ELR (cell line): ENCODE measurements around the gene BRAF.
"Not testable (repeated sequence)": the region's sequence is repeated elsewhere in the genome, so short reads cannot be mapped to it uniquely, and the experiment has no call there.

Experiments used
- DNase-seq: peaks from one replicate; pipeline ENCODE4 v3.0.0-alpha.2; 2015; ENCODE audit warnings: low read depth

The BRAF gene

DNA sequence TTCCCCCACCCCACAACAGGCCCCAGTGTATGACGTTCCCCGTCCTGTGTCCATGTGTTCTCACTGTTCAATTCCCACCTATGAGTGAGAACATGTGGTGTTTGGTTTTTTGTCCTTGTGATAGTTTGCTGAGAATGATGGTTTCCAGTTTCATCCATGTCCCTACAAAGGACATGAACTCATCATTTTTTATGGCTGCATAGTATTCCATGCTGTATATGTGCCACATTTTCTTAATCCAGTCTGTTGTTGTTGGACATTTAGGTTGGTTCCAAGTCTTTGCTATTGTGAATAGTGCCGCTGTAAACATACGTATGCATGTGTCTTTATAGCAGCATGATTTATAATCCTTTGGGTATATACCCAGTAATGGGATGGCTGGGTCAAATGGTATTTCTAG lies 216.0 kb downstream of the BRAF start:
- DNase-seq = not testable (repeated sequence)

DNA sequence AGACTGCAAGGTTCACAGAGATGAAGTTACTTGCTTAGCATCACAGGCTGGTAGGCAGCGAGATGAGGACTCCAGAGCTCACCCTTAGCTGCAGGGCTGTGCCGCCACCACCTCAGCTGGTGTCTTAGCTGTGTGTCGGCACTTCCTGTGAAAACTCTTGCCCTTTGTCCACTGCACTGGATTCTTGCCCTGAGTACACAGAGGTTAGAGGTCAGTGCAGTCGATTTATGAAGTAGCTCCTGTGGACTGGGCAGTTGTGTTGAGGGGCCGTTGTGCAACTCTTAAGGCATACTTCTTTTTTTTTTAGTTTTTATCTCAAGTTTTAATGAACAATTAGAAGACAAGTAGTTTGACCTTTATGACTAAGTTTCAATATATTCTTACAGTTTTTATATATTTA lies 217.6 kb downstream of the BRAF start:
- no peak for DNase-seq

DNA sequence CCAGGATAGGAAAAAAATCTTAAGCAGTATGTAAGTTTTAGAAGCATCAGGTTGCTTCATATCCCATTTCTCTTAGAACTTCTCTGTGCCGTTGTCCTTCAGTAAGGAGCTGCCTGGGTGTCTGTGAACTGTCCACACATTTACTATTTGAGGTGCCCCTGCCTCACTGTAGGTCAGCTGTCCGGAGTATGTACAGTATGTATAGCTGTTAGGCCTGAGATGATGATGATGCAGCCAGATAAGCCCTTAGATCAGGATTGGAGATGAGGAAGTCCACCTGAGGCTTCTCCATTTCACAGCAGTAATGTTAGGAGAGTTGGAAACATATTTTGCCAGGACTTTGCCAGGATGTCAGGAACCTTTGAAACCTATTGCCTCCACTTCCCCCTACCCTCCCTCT lies 220.5 kb downstream of the BRAF start:
- DNase-seq = no peak

DNA sequence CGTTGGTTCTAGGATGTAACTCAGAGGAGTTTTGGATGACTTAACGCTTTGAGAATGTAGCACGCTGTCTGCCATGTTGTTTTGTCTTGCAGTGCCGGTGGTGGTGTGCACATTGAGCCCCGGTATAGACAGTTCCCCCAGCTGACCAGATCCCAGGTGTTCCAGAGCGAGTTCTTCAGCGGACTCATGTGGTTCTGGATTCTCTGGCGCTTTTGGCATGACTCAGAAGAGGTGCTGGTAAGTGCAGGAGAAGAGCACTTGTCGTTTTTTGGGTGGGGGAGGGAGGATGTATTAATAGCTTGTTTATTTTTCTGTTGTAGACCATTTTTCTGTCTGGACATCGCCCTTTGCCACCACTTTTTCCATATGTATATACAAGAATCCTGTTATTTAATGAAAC lies 222.0 kb downstream of the BRAF start:
- DNase-seq = no peak

DNA sequence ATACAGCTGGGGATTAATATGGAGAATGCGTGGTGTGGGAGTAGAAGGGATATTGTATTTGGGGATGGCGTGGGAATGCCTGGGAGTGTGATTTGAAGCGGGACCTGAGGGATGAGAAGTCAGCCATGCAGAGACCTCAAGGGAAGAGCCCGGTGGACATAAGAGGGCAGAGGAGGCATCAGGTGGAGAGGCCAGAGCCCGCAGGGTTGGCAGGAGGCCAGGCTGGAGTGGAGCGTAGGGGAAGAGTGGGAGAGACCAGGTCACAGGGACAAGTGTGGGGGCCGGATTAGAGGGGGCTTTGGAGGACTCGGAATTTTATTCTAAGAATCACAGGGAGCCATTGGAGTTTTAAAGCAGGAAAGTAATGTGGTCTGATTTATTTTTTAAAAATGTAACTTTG lies 226.3 kb downstream of the BRAF start:
- no peak for DNase-seq

DNA sequence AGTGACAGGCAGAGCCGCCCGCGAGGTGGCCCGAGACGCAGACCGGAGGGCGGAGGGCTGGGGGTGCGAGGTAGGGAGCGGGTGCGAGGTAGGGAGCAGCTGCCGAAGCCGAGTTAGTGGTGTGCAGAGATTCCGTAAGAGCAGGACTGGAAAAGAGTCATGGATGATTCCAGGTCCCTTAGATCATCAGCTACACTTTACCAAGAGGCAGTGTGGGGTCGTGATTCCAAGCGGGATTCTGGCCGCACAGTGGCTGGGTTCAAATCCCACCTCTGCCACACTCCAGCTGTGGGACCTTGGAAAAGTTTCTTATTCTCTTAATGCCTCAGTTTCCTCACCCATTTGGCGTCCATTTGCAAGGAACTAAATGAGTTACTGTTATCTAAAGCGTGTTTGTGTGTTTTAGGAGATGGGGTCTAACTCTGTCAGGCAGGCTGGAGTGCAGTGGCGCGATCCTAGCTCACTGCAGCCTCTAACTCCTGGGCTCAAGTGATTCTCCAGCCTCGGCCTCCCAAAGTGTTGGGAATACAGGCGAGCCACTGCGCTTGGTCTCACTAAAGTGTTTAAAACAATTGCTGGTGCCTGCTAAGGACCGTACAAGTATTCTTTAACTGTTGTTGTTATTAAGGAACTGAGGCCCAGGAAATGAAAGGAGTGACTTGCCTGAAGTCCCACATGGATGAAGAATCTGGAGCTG lies 227.1 kb downstream of the BRAF start:
- peak; percentile 70 for DNase-seq

DNA sequence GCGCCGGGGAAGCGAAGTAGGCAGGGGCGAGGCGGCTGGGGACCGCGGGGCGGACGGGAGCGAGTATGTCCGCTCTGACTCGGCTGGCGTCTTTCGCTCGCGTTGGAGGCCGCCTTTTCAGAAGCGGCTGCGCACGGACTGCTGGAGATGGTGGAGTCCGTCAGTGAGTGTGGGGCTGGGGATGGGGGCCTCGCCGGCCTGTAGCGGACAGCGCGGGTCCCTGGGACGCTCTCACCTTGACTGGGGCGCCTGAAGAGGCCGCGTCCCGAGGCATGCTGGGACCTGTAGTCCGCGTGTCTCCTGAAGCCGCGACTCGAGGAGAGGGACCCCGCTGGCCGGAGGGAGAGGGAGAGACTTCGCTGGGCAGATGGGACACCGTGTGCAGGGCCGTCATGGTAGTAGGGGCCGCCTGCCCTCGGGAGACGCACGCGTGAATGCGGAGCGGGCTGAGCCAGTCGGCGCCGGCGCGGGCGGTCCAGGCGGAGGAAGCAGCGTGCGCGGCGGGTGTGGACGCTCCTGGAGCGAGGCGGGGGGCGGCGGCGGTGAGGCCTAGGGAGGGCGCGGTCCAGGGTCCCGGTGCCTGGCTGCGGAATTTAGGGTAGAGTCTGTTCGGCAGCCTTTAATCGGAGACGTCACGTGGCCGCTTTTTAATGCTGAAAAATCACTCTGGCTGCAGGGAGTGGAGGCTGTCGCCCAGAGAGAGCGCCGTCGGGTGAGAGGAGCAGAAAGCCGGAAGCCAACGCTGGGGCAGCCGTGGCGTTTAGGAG lies 227.9 kb downstream of the BRAF start, which contains the start of gene NDUFB2:
TSS of gene NDUFB2 (plus strand) at position 29 of the 767 bp plus-strand sequence. CDS start at position 66, 37 bp downstream.
- peak; percentile 78 for DNase-seq

DNA sequence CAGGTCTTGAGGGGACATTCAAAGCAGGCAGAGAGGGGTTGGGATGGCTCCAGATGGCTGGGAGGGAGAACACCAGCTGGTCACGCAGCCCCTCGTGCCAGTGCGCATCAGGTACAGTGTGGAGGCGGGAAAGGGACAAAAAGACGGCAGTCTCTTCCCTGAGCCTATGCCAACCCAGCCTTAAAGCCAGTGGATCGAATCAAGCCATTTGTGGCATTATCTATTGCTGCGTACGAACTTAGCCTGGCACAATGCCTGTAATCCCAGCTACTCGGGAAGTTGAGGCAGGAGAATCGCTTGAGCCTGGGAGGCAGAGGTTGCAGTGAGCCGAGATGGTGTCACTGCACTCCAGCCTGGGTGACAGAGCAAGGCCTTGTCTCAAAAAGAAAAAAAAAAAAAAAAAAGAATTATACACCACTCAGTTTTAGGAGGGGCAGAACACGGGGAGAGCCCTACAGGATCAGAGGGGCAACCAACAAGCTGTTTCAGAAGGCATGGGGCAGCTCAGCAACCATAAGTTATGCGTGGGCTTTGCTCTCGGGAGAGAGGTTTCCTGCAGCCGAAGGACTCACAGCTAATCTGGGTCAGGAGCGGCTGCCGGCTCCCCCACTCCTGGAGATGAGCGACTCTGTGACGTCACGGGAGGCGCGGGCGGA lies 228.6 kb downstream of the BRAF start:
- peak; percentile 93 for DNase-seq

DNA sequence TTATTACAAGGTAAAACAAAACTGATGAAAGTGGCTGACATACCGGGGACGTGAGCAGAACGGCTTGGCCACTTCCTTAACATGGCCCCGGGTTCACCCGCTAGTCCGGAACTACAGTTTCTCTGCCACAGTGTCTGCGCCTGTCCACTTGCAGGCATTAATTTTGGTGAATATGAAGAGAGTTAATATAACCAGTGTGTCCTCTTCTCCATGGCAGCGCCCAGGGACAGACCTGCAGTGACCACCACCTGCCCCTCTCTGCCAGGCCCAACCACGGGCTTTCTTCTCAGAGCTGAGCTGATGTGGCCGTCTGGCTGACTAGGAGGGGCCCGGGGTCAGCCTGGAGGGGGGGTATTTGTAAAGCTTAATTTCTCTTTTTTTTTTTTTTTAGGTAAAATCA lies 229.3 kb downstream of the BRAF start:
- no peak for DNase-seq

DNA sequence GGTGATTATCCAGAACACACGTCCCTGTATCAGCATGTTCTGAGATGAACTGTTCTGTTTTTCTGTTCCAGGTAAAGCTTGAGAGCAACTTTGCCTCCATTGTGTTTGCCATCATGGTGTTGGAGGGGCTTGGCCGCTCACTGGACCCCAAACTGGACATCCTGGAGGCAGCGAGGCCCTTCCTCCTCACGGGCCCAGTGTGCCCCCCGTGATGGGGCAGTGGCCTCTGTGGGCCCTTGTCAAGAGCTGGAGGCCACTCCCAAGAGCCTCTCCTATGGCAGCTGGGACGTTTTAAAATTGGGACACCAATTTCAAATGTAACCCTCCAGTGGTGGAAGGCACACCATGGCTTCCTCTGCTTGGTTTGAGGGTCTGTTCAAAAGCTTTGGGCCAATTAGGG lies 230.1 kb downstream of the BRAF start:
- no peak for DNase-seq

DNA sequence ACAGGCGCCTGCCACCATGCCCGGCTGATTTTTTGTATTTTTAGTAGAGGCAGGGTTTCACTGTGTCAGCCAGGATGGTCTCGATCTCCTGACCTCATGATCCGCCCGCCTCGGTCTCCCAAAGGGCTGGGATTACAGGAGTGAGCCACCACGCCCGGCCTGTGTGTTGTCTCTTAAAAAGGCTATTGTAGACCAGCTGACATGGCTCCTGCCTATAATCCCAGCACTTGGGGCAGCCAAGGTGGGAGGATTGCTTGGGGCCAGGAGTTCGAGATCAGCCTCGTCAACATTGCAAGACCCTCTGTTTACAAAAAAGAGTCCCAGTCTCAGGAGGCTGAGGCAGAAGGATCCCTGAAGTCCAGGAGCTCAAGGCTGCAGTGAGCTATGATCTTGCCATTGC lies 230.9 kb downstream of the BRAF start:
- DNase-seq = not testable (repeated sequence)

DNA sequence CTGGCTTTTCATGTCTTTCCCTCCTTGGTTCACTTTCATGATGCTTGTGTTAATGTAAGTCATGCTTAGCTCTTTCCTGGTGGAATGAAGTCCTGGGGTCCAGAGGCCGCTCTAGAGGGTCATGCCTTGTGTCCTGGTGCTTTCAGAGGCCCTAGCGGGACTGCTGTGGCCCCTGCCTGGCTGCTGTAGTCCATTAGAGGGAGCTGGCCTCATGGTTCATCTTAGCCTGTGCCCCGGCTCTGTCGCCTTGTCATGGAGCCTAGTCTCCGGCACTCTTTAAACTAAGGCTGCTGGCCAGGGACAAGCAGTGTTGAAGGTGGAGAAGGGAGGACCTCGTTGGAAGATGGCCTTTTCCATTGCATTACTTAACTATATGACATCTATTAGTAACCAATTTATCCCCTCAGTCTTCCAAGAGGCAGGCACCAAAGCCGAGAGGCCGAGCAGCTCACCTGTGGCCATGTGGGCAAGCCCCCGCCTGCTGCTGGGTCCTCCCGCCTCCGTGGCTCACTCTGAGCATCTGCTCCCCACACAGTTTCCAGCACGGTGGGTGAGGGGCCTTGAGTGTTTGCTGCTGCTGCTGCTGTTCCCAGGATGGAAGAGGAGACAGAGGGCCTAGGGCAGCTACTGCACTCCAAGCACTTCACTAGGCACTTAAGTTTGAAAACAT lies 233.2 kb downstream of the BRAF start:
- no peak for DNase-seq

DNA sequence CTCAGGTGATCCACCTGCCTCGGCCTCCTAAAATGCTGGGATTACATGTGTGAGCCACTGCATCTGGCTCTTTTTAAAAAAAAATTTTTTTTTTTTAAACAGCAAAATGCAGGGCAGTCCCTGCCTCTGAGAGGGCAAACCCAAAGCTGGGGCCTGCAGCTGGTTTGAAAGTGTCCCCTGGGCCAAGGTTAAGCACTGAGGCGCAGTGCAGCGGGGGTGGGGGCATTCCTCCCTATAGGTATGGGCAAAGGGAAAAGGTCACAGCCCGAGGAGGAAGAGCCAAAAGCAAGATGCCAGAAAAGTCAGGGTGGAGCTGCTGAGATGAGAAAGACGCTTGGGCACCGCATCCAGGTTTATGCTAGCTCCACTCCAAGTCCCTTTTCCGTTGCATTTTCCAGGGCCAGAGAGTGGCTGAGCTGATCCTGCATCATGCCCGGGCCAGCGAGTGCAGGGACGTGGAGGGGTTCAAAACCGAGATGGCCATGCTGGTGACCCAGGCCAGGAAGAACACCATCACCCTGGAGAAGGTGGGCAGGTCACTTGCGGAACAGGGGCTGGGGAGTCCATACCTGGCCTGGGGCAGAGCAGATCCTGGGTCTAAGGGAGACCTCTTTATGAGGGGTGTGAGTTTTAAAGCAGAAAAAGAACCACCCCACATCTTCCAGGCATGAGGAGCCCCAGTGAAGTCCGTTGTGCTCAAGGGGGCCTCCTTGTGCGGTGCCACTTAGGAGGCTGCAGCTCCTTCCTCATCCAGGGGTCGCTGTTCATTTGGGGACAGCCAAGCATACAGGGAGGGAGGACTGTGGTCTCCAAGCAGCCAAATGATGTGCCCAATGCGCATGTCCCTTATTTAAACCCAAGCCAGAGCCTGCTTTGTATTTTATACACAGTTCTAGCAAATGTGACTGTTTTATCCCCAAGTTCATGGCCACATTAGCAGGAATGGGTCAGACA lies 235.3 kb downstream of the BRAF start:
- no peak for DNase-seq

DNA sequence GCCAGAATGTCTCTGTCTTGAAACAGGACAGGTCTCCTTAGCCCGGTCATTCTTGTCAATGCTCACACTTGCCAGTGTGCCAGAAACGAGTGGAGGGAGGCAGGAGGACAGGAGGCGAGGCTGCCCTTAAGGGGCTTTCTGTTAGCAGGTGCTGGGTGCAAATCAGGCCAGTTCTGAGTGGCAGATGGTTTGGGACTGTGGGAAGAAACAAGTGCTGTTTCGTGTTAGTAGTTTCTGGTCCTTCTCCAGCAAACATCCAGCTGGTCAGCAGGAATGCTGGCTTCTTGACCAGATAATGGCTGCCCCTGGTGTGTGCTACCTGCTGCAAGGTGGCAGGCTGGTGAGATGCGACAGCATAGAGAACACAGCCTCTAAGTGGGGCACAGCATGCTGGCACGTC lies 236.4 kb downstream of the BRAF start:
- DNase-seq = no peak

DNA sequence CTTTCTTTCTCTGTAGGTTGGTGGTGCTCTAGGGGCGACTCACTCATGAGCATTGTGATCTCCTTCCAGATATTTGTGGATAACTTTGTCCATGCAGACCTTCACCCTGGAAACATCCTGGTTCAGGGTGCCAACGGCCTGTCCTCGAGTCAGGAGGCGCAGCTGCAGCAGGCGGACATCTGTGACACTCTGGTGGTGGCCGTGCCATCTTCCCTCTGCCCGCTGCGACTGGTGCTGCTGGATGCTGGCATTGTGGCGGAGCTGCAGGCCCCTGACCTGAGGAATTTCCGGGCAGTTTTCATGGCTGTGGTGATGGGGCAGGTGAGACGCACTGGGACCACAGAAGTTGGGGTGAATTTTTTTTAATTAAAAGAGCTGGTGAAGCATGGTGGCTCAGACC lies 237.8 kb downstream of the BRAF start:
- no peak for DNase-seq

DNA sequence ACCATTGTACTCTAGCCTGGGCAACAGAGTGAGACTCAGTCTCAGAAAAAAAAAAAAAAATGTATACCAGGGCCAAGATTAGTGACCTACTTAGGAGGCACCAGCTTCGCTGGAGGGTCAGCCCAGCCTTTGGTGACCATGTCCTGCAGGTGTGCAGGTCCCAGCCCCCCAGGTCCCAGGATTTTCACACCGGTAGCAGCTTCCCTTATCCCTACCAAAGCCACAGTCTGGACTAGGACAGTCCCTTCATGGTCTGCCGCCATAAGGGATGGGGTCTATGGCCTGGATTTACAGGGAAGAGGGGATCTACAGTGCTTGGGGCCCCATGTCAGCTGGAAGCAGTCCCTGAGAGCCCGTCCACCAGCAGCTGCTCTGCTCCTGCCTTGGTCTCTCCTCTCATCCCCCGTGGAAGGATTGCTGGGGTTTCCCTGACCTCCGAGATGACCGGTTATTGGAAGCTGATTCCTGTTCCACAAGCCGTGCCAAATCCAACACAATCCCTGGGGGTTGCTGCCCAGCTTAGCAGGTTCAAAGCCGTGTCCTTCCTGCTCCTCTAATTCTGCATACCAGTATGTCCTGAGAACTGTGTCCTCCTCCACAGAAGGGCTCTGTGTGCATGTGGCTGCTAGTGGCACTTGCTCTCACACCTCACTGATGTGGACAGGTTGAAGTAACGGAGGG lies 239.2 kb downstream of the BRAF start:
- DNase-seq = no peak

DNA sequence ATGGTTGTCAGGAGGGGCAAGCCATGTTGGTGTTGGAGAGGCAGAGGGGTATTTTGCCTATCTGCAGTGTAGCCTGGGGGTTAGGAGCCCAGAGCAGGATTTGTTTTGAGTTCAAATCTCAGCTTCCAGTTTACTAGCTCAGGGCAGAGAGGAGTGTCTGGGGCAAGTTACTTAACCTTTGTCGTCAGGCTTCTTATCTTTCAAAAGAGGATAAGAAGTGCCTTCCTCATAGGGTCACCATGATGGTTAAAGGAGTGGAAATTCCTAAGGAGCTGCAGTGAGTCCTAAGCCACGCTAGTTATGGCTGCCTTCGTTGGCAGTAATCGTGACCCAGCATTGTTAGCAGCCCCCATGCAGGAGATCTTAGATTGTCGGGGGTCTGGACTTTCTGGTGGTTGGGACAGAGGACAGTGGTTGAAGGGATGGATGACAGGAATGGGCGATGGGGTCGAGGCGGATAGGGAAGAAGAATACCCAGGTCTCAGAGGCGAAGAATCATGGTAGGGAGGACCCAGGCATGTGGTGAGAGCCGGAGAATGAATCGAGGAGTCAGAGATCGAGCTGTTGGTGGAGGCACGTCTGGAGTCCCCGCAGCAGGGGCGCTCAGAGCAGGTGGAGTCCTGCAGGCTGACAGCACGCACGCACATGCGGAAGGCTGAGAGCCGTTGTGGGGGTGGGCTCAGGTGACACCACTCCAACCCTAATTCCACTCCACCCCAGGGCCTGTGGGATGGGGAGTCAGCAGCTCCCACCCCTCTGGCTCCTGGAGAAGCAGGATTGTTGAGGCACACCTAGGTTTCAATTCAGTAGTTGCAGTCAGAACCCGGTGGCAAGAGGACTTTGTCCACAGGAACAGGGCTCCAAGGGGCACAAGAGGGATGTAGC lies 240.4 kb downstream of the BRAF start:
- DNase-seq = no peak

DNA sequence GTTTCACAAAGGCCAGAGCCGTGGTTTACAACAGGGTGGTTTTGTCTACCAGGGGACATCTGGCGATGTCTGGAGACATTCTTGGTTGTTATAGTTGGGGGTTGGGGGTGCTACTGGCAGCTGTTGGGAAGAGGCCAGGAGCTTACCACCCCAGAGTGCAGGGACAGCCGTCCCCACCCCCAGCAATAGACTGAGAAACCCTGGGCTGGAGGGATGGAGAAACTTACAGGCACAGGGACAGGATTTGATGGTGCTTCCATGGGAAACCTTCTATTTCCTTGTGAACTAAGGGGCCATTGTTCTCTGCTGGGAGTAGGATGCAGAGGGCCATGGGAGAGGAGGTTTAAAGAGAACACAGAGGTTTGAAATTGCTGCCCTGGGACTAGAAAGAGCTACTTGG lies 241.1 kb downstream of the BRAF start:
- no peak for DNase-seq

DNA sequence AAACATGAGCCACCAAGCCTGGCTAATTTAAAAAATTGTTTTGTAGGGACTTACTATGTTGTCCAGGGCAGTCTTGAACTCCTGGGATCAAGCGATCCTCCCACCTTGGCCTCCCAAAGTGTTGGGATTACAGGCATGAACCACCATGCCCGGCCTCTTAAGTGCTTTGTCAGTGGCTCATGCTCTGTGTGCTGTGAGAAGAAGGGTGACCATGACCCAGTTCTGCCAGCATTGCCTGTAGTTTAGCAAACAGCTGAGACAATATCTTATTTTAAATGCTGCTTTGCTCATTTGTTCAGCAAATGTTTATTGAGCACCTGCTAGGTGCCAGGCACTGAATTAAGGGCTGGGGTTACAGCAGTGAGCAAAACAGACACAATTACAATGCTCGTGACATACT lies 243.0 kb downstream of the BRAF start:
- no peak for DNase-seq

DNA sequence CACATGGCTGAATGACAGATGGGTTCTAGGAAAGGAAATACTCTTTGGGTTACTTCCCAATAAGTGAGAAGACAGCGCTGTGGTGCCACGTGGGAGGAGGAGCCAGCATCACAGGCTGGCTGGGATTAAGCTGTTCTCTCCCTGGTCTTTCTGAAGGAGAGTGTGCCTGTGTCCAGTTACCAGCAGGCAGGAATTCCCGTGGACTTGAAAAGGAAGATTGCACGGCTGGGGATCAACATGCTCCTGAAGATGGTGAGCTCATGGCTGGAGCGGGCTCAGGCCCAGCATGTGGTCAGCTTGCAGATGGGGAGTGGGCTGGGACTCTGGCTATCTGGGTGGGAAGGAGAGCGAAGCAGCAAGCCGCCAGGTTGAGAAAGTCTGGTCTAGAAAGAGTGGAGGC lies 243.8 kb downstream of the BRAF start:
- no peak for DNase-seq
